K562 (cell line): ENCODE results near the gene TULP4.

Experiments
- CBX1 ChIP-seq: sonication (generic); IDR thresholded peaks from 2 replicates; pipeline ENCODE4 v1.6.1; 2016; ENCODE audit warnings: antibody characterized with exemption, low read depth, mild to moderate bottlenecking
- CHD1 ChIP-seq: fragments of 200-600 bp; sonication (generic); IDR thresholded peaks from one replicate; pipeline ENCODE4 v1.6.1; 2012; ENCODE audit warnings: mild to moderate bottlenecking, moderate library complexity, low read length, inconsistent platforms
- GABPA ChIP-seq: fragments of 200-800 bp; sonication (Bioruptor generic); conservative IDR thresholded peaks from 2 replicates; pipeline ENCODE4 v1.6.1; 2016; ENCODE audit warnings: low read depth, missing genetic modification characterization, missing compliant biosample characterization
- GTF2F1 ChIP-seq: IDR thresholded peaks from 2 replicates; pipeline ENCODE4 v1.6.1; 2011; ENCODE audit warnings: low read depth, low read length, improper control_type of control experiment
- MEF2D ChIP-seq: conservative IDR thresholded peaks from 2 replicates; pipeline ENCODE4 v1.6.1; 2016; ENCODE audit warnings: low read depth, missing genetic modification characterization, missing compliant biosample characterization
- SMC3 ChIP-seq: conservative IDR thresholded peaks from 2 replicates; pipeline ENCODE4 v1.6.1; 2011; ENCODE audit warnings: low read depth, low read length, improper control_type of control experiment; ENCODE audit not compliant: insufficient read depth
- SOX6 ChIP-seq: fragments of 450-650 bp; IDR thresholded peaks from 2 replicates; pipeline ENCODE4 v1.6.1; 2014; ENCODE audit warnings: mild to moderate bottlenecking
- SP1 ChIP-seq: sonication (generic); formaldehyde crosslinking; IDR thresholded peaks from 2 replicates; pipeline ENCODE4 v1.8.1; 2022; ENCODE audit warnings: mild to moderate bottlenecking, missing genetic modification reagents
- TOE1 ChIP-seq, 2 experiments: fragments of 450-650 bp in 1 of 2; sonication (generic) in 1 of 2; formaldehyde crosslinking in 1 of 2; IDR thresholded peaks; 2 replicates each; pipeline versions ENCODE4 v1.7.1 to v1.8.0; 2016 to 2022; ENCODE audit warnings: borderline replicate concordance in 2 of 2, mild to moderate bottlenecking in 2 of 2, antibody characterized with exemption in 1 of 2, inconsistent platforms in 1 of 2, low read depth in 1 of 2, missing genetic modification reagents in 1 of 2, moderate library complexity in 1 of 2
- TF ChIP-seq, protein P1 (sequence below): fragments of 250-450 bp; sonication (Bioruptor Pico); IDR thresholded peaks from 2 replicates; pipeline ENCODE4 v1.8.0; 2022; ENCODE audit warnings: moderate library complexity, mild to moderate bottlenecking, inconsistent platforms
- TF ChIP-seq, protein P2 (sequence below), 3 experiments: IDR thresholded peaks in 2 of 3; conservative IDR thresholded peaks in 1 of 3; 2 replicates each; pipeline ENCODE4 v1.5.1; 2011 to 2012; ENCODE audit warnings: low read length in 3 of 3, mild to moderate bottlenecking in 3 of 3, control low read depth in 2 of 3, improper control_type of control experiment in 1 of 3, inconsistent platforms in 1 of 3, low read depth in 1 of 3, mixed read lengths in 1 of 3, moderate library complexity in 1 of 3; ENCODE audit not compliant: insufficient read depth in 2 of 3
- TF ChIP-seq, protein P3 (sequence below): fragments of 250-450 bp; sonication (Bioruptor Pico); IDR thresholded peaks from 2 replicates; pipeline ENCODE4 v1.5.1; 2021; ENCODE audit warnings: mild to moderate bottlenecking
- TF ChIP-seq, protein P4 (sequence below): fragments of 450-650 bp; IDR thresholded peaks from 2 replicates; pipeline ENCODE4 v1.6.1; 2016; ENCODE audit warnings: borderline replicate concordance
- TF ChIP-seq, protein P5 (sequence below): sonication (generic); formaldehyde crosslinking; IDR thresholded peaks from 2 replicates; pipeline ENCODE4 v1.8.0; 2023; ENCODE audit warnings: mild to moderate bottlenecking, missing genetic modification reagents

DNA sequence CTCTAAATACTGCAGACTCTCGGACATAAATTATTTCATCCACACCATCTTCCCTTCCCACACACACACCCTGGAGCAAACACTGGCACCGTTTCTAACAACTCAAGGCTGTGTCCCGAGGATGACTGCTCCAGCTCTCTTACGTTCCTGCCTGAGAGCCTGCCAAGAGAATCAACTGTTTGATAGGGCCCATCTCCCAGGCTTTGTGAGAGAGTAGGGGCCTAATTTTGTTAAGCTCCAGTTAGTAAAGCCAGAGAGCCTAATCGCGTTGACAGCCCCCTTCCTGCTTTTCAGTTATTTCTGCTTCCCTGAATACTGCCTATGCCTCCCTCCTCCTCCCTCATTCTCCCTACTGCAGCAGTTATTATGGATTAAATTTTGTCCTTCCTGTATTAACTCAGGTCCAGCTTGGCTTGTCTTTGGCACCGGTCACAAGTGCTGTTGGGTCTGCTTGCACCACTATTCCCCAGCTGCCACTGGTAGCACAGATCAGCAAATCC is 129.5 kb downstream of the TULP4 start:
- TF ChIP-seq CBX1 (no peak), GTF2F1 (no peak), MEF2D (tag) (no peak), SMC3 (no peak), CHD1 (no peak), SOX6 (no peak), GABPA (no peak), SP1 (no peak), TOE1 (IDR thresholded peaks at IDR 0.05; ENCODE audit: borderline replicate concordance) (no peak), TOE1 (CRISPR knock-in tag; IDR thresholded peaks at IDR 0.05; ENCODE audit: borderline replicate concordance, low read depth) (no peak)
- TF ChIP-seq, protein P1, sequence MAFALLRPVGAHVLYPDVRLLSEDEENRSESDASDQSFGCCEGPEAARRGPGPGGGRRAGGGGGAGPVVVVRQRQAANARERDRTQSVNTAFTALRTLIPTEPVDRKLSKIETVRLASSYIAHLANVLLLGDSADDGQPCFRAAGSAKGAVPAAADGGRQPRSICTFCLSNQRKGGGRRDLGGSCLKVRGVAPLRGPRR (CRISPR knock-in tag) = no peak
- TF ChIP-seq, protein P2, sequence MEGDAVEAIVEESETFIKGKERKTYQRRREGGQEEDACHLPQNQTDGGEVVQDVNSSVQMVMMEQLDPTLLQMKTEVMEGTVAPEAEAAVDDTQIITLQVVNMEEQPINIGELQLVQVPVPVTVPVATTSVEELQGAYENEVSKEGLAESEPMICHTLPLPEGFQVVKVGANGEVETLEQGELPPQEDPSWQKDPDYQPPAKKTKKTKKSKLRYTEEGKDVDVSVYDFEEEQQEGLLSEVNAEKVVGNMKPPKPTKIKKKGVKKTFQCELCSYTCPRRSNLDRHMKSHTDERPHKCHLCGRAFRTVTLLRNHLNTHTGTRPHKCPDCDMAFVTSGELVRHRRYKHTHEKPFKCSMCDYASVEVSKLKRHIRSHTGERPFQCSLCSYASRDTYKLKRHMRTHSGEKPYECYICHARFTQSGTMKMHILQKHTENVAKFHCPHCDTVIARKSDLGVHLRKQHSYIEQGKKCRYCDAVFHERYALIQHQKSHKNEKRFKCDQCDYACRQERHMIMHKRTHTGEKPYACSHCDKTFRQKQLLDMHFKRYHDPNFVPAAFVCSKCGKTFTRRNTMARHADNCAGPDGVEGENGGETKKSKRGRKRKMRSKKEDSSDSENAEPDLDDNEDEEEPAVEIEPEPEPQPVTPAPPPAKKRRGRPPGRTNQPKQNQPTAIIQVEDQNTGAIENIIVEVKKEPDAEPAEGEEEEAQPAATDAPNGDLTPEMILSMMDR (IDR thresholded peaks at IDR 0.05 in 2 of 3, conservative IDR thresholded peaks at IDR 0.05 in 1 of 3; ENCODE audit: insufficient read depth in 2 of 3, low read depth in 1 of 3, low read length in 3 of 3) = no peak
- TF ChIP-seq, protein P3, sequence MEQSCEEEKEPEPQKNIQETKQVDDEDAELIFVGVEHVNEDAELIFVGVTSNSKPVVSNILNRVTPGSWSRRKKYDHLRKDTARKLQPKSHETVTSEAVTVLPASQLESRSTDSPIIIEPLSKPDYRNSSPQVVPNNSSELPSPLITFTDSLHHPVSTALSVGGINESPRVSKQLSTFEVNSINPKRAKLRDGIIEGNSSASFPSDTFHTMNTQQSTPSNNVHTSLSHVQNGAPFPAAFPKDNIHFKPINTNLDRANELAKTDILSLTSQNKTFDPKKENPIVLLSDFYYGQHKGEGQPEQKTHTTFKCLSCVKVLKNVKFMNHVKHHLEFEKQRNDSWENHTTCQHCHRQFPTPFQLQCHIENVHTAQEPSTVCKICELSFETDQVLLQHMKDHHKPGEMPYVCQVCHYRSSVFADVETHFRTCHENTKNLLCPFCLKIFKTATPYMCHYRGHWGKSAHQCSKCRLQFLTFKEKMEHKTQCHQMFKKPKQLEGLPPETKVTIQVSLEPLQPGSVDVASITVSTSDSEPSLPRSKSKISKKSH (CRISPR knock-in tag) = no peak
- TF ChIP-seq, protein P4, sequence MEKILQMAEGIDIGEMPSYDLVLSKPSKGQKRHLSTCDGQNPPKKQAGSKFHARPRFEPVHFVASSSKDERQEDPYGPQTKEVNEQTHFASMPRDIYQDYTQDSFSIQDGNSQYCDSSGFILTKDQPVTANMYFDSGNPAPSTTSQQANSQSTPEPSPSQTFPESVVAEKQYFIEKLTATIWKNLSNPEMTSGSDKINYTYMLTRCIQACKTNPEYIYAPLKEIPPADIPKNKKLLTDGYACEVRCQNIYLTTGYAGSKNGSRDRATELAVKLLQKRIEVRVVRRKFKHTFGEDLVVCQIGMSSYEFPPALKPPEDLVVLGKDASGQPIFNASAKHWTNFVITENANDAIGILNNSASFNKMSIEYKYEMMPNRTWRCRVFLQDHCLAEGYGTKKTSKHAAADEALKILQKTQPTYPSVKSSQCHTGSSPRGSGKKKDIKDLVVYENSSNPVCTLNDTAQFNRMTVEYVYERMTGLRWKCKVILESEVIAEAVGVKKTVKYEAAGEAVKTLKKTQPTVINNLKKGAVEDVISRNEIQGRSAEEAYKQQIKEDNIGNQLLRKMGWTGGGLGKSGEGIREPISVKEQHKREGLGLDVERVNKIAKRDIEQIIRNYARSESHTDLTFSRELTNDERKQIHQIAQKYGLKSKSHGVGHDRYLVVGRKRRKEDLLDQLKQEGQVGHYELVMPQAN = no peak
- TF ChIP-seq, protein P5, sequence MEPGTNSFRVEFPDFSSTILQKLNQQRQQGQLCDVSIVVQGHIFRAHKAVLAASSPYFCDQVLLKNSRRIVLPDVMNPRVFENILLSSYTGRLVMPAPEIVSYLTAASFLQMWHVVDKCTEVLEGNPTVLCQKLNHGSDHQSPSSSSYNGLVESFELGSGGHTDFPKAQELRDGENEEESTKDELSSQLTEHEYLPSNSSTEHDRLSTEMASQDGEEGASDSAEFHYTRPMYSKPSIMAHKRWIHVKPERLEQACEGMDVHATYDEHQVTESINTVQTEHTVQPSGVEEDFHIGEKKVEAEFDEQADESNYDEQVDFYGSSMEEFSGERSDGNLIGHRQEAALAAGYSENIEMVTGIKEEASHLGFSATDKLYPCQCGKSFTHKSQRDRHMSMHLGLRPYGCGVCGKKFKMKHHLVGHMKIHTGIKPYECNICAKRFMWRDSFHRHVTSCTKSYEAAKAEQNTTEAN (CRISPR knock-in tag) = no peak
